ENCODE data around the gene ITGB5.

Gene ITGB5

GRCh38 chr3:124773351-124774326, 113.5 kb downstream of the ITGB5 start:
- no peak for DNase-seq (ENCODE audit: low read depth in 1 of 2, low spot score in 1 of 2)

- no peak for DNase-seq (ENCODE audit: low read depth in 1 of 2, low spot score in 1 of 2)
Measured at GRCh38 chr3:124772081-124772831, 114.9 kb downstream of the ITGB5 start.

GRCh38 chr3:124771083-124771445, 116.1 kb downstream of the ITGB5 start:
- DNase-seq (ENCODE audit: low read depth in 1 of 2, low spot score in 1 of 2), result no peak

- no peak for DNase-seq (ENCODE audit: low read depth in 1 of 2, low spot score in 1 of 2)
Measured at GRCh38 chr3:124770336-124771082, 116.7 kb downstream of the ITGB5 start.

GRCh38 chr3:124769462-124769861, 117.7 kb downstream of the ITGB5 start:
- DNase-seq (ENCODE audit: low read depth in 1 of 2, low spot score in 1 of 2), result no peak

GRCh38 chr3:124768812-124769211, 118.4 kb downstream of the ITGB5 start:
- DNase-seq (ENCODE audit: low read depth in 1 of 2, low spot score in 1 of 2), result no peak

GRCh38 chr3:124767691-124768090, 119.5 kb downstream of the ITGB5 start:
- no peak for DNase-seq (ENCODE audit: low read depth in 1 of 2, low spot score in 1 of 2)

- no peak for DNase-seq (ENCODE audit: low read depth in 1 of 2, low spot score in 1 of 2)
Measured at GRCh38 chr3:124767264-124767663, 119.9 kb downstream of the ITGB5 start.

- no peak for DNase-seq (ENCODE audit: low read depth in 1 of 2, low spot score in 1 of 2)
Measured at GRCh38 chr3:124766113-124767095, 120.8 kb downstream of the ITGB5 start.

- DNase-seq (ENCODE audit: low read depth in 1 of 2, low spot score in 1 of 2), result no peak
Measured at GRCh38 chr3:124765197-124765840, 121.8 kb downstream of the ITGB5 start.

- no peak for DNase-seq (ENCODE audit: low read depth in 1 of 2, low spot score in 1 of 2)
Measured at GRCh38 chr3:124764746-124765145, 122.4 kb downstream of the ITGB5 start.

GRCh38 chr3:124763644-124764358, 123.4 kb downstream of the ITGB5 start:
- DNase-seq (ENCODE audit: low read depth in 1 of 2, low spot score in 1 of 2), result no peak

- DNase-seq (ENCODE audit: low read depth in 1 of 2, low spot score in 1 of 2), result no peak
Measured at GRCh38 chr3:124763206-124763605, 124.0 kb downstream of the ITGB5 start.

GRCh38 chr3:124762661-124763011, 124.5 kb downstream of the ITGB5 start:
- no peak for DNase-seq (ENCODE audit: low read depth in 1 of 2, low spot score in 1 of 2)

GRCh38 chr3:124761935-124762660, 125.1 kb downstream of the ITGB5 start:
- DNase-seq (ENCODE audit: low read depth in 1 of 2, low spot score in 1 of 2), result no peak

GRCh38 chr3:124761250-124761796, 125.8 kb downstream of the ITGB5 start:
- DNase-seq (ENCODE audit: low read depth in 1 of 2, low spot score in 1 of 2), result peak; percentile 51 to 65

GRCh38 chr3:124760601-124761000, 126.6 kb downstream of the ITGB5 start:
- no peak for DNase-seq (ENCODE audit: low read depth in 1 of 2, low spot score in 1 of 2)

- DNase-seq (ENCODE audit: low read depth in 1 of 2, low spot score in 1 of 2), result no peak
Measured at GRCh38 chr3:124759666-124760401, 127.3 kb downstream of the ITGB5 start.
